ENCODE results near the gene STIM1.

The STIM1 gene

DNA sequence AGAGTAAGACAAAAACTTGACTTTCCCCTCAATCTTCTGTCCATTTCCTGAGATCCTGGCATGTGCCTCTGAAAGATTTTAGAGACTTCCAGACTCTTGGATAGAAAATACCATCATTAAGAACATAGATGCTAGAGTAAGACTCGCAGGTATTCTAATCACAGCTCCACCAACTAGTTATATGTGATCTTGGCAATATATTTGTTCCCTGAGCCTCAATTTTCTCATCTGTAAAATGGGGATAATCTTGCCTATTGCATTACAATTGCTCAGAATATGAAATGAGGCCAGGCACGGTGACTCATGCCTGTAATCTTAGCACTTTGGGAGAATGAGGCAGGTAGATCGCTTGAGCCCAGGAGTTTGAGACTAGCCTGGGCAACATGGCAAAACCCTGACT lies 25.4 kb upstream of the STIM1 start:
- H3K27ac ChIP-seq (replicated peaks) = peak overlapping the region; percentile 93
- TF ChIP-seq, protein P1, sequence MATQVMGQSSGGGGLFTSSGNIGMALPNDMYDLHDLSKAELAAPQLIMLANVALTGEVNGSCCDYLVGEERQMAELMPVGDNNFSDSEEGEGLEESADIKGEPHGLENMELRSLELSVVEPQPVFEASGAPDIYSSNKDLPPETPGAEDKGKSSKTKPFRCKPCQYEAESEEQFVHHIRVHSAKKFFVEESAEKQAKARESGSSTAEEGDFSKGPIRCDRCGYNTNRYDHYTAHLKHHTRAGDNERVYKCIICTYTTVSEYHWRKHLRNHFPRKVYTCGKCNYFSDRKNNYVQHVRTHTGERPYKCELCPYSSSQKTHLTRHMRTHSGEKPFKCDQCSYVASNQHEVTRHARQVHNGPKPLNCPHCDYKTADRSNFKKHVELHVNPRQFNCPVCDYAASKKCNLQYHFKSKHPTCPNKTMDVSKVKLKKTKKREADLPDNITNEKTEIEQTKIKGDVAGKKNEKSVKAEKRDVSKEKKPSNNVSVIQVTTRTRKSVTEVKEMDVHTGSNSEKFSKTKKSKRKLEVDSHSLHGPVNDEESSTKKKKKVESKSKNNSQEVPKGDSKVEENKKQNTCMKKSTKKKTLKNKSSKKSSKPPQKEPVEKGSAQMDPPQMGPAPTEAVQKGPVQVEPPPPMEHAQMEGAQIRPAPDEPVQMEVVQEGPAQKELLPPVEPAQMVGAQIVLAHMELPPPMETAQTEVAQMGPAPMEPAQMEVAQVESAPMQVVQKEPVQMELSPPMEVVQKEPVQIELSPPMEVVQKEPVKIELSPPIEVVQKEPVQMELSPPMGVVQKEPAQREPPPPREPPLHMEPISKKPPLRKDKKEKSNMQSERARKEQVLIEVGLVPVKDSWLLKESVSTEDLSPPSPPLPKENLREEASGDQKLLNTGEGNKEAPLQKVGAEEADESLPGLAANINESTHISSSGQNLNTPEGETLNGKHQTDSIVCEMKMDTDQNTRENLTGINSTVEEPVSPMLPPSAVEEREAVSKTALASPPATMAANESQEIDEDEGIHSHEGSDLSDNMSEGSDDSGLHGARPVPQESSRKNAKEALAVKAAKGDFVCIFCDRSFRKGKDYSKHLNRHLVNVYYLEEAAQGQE (IDR thresholded peaks at IDR 0.05; ENCODE audit: insufficient replicate concordance, low read depth) = no peak
- DNase-seq (ENCODE audit: low read depth in 1 of 2, low spot score in 1 of 2) = no peak
- H3K4me3 ChIP-seq (replicated peaks; ENCODE audit: insufficient read depth, low read length) = no peak overlapping the region
- H3K27me3 ChIP-seq (ENCODE audit: insufficient read depth, poor library complexity, severe bottlenecking) = no peaks in the 10 kb centered on the region

DNA sequence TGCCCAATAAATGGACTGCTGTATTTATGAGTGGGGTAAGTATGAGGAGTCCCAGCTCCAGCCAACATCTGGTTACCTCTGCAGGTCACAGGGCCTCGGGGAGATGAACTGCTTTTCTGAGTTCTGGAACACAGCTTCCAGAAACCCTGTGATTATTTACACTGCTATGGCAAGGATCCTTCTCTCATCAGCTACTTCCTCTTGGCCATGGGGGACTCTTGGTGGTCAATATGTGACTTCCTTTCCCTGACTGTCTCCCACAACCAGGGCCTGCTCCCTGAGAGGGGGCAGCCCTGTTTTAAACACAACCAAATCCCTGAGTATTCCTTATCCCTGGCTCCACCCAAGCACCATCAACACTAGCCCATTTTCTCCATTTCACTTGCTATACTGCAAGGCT lies 24.7 kb upstream of the STIM1 start:
- Histone ChIP-seq H3K27me3 (ENCODE audit: insufficient read depth, poor library complexity, severe bottlenecking) (no peaks in the 10 kb centered on the region), H3K4me3 (replicated peaks; ENCODE audit: insufficient read depth, low read length) (no peak overlapping the region), H3K27ac (replicated peaks) (peak overlapping the region; percentile 93)
- TF ChIP-seq GABPA (IDR thresholded peaks at IDR 0.05; ENCODE audit: low read depth) (no peak), SPI1 (IDR thresholded peaks at IDR 0.05; ENCODE audit: borderline replicate concordance, low read depth) (peak; percentile 43; the same call in 1 of the 2 replicates), POLR2AphosphoS5 (IDR thresholded peaks at IDR 0.05; ENCODE audit: low read depth) (no peak)
- TF ChIP-seq, protein P2, sequence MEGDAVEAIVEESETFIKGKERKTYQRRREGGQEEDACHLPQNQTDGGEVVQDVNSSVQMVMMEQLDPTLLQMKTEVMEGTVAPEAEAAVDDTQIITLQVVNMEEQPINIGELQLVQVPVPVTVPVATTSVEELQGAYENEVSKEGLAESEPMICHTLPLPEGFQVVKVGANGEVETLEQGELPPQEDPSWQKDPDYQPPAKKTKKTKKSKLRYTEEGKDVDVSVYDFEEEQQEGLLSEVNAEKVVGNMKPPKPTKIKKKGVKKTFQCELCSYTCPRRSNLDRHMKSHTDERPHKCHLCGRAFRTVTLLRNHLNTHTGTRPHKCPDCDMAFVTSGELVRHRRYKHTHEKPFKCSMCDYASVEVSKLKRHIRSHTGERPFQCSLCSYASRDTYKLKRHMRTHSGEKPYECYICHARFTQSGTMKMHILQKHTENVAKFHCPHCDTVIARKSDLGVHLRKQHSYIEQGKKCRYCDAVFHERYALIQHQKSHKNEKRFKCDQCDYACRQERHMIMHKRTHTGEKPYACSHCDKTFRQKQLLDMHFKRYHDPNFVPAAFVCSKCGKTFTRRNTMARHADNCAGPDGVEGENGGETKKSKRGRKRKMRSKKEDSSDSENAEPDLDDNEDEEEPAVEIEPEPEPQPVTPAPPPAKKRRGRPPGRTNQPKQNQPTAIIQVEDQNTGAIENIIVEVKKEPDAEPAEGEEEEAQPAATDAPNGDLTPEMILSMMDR (IDR thresholded peaks at IDR 0.05; ENCODE audit: insufficient read depth, low read length) = no peak
- TF ChIP-seq, protein P1 (IDR thresholded peaks at IDR 0.05; ENCODE audit: insufficient replicate concordance, low read depth) = no peak
- peak in 1 of 2 experiments; percentile 53 for DNase-seq (ENCODE audit: low read depth in 1 of 2, low spot score in 1 of 2)

DNA sequence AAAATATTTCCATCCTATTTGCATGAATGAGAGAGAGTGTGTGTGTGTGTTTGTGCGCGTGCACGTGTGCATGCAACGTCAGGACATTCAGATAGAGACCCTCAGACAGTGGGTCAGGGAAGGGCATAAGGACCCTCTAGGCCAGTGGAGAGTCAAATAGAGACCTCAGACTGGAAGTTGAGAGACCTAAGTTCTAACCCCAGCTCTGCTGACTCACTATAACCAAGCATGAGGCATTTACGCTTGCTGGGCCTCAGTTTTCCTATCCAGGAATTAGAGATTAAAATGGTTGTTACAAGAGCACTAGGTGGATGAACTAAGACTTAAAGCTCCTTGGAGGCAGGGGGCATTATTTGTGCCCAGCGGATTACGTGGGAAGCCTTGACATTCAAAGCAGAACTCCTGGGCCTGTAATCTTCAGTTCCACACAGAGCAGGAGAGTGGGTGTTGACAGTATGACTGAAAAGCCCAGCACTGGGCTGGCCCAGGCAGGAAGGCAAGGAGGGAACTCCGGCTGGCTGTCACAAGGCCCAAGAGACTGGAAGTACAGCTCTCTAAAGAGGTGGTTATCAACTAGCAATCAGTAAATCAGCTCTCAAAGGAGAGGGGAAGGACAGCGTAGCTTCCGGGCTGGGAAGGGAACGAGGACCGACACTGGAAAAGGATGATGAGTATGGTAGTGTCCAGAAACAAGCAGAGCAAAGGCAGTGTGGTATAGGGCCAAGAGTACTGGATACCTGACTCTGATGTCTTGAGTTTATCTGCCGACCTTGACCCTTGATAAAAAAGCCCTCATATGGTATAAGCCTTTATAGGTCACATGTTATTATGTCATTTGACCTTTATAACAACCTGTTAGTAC lies 23.9 kb upstream of the STIM1 start:
- Histone ChIP-seq H3K27ac (replicated peaks) (peak overlapping the region; percentile 93), H3K4me3 (replicated peaks; ENCODE audit: insufficient read depth, low read length) (no peak overlapping the region), H3K27me3 (ENCODE audit: insufficient read depth, poor library complexity, severe bottlenecking) (no peaks in the 10 kb centered on the region)
- TF ChIP-seq SPI1 (IDR thresholded peaks at IDR 0.05; ENCODE audit: borderline replicate concordance, low read depth) = peak; percentile 36; the same call in 1 of the 2 replicates
- TF ChIP-seq, protein P1 (IDR thresholded peaks at IDR 0.05; ENCODE audit: insufficient replicate concordance, low read depth) = no peak
- peak in 1 of 2 experiments; percentile 77 for DNase-seq (ENCODE audit: low read depth in 1 of 2, low spot score in 1 of 2)

DNA sequence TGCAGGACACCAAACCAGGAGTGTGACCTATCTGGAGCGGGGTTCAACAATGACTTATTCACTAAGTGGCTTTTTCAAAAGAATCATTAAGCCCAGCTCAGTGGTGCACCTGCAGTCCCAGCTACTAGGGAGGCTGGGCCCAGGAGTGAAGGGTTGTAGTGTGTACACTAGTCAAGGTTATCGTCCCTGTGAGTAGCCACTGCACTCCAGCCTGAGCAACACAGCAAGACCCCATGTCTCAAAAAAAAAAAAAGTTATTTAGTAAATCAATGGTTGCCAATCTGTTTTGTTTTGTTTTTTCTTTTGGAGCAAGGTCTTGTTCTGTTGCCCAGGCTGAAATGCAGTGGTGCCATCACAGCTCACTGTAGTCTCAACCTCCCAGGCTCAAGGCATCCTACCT lies 22.6 kb upstream of the STIM1 start:
- TF ChIP-seq POLR2AphosphoS5 (IDR thresholded peaks at IDR 0.05; ENCODE audit: low read depth) (no peak), SPI1 (IDR thresholded peaks at IDR 0.05; ENCODE audit: borderline replicate concordance, low read depth) (no peak), GABPA (IDR thresholded peaks at IDR 0.05; ENCODE audit: low read depth) (no peak)
- TF ChIP-seq, protein P2 (IDR thresholded peaks at IDR 0.05; ENCODE audit: insufficient read depth, low read length) = no peak
- TF ChIP-seq, protein P1 (IDR thresholded peaks at IDR 0.05; ENCODE audit: insufficient replicate concordance, low read depth) = no peak
- Histone ChIP-seq H3K27me3 (ENCODE audit: insufficient read depth, poor library complexity, severe bottlenecking) (no peaks in the 10 kb centered on the region), H3K27ac (replicated peaks) (peak overlapping the region; percentile 93), H3K4me3 (replicated peaks; ENCODE audit: insufficient read depth, low read length) (no peak overlapping the region)
- DNase-seq (ENCODE audit: low read depth in 1 of 2, low spot score in 1 of 2) = no peak

Measured in HL-60 (cell line).